ENCODE measurements around the gene RASGEF1B. TPM values are rescaled to one million over a fixed set of nuclear protein-coding genes. Genes with fewer than 3 reads are reported as not detected.

Gene RASGEF1B
- total RNA-seq, 2 experiments from 2014 or later, result 6.1 to 6.2 TPM

- POLR2A ChIA-PET, result no interaction called here
- TF ChIP-seq CTCF (IDR thresholded peaks at IDR 0.05), result no peak
- Mint-ChIP-seq H3K27ac (no peak overlapping the region), H3K36me3 (ENCODE audit: low read depth) (no peaks in the 10 kb centered on the region), H3K4me1 (ENCODE audit: low read depth) (peaks cover 7% of the 10 kb centered on the region), H3K4me3 (no peak overlapping the region), H3K9me3 (no peaks in the 10 kb centered on the region), H3K27me3 (no peaks in the 10 kb centered on the region)
- ATAC-seq, result no peak
- DNase-seq, result no peak
- intact Hi-C loops (cut with micrococcal nuclease), result no loop called here
- CTCF ChIA-PET, result interaction anchor here (0.8 to 1.1 kb wide), 2 partner anchors 9 to 15 kb away, joined by 3 read pairs; no protein-coding TSS in a partner anchor
These were observed 53.1 kb downstream of the RASGEF1B start for GRCh38 chr4:81418572-81418971.

DNA sequence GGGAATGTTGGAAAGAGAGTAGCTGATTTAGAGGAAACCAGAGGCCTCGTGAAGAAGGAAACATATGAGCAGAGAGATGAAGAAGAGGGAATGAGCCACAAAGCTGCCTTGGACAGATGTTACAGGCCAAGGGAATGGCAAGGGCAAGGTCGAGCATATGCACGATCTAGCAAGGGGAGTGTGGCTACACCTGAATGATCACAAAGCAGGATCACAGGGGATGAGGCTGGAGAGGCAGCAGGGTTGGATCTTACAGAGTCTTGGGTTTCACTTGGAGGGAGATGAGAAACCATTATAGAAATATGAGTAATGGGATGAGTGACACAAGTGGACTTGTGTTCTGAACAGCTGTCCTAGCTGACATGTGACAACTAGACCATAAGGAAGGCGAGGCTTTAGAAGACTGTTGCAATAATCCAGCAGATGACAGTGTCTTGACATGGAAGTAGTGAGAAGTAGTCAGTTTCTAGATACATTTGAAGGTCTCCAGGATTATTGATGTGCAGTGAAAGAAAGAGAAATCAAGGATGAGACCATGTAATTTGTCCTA lies 58.7 kb downstream of the RASGEF1B start:
- TF ChIP-seq CTCF (IDR thresholded peaks at IDR 0.05), result no peak
- Mint-ChIP-seq H3K9me3 (no peaks in the 10 kb centered on the region), H3K4me1 (ENCODE audit: low read depth) (no peaks in the 10 kb centered on the region), H3K36me3 (ENCODE audit: low read depth) (no peaks in the 10 kb centered on the region), H3K4me3 (no peak overlapping the region), H3K27me3 (no peaks in the 10 kb centered on the region), H3K27ac (no peak overlapping the region)
- DNase-seq, result no peak
- ChIA-PET POLR2A (interaction anchor here (0.6 kb wide), 1 partner anchor 319 kb away, joined by 3 read pairs; no protein-coding TSS in a partner anchor), CTCF (no interaction called here)
- intact Hi-C loops (cut with micrococcal nuclease), result no loop called here
- ATAC-seq, result no peak

GRCh38 chr4:81410680-81411079 lies 61.0 kb downstream of the RASGEF1B start:
- CTCF ChIA-PET, result no interaction called here
- no peak overlapping the region for H3K4me3 Mint-ChIP-seq
- H3K9me3 Mint-ChIP-seq, result no peaks in the 10 kb centered on the region
- H3K4me1 Mint-ChIP-seq (ENCODE audit: low read depth), result peaks cover 1% of the 10 kb centered on the region
- DNase-seq (no peak), ATAC-seq (no peak)
- no peak for TF ChIP-seq CTCF (IDR thresholded peaks at IDR 0.05)
- H3K27ac Mint-ChIP-seq, result no peak overlapping the region
- no peaks in the 10 kb centered on the region for H3K36me3 Mint-ChIP-seq (ENCODE audit: low read depth)
- POLR2A ChIA-PET, result no interaction called here
- intact Hi-C loops (cut with micrococcal nuclease), result no loop called here
- H3K27me3 Mint-ChIP-seq, result no peaks in the 10 kb centered on the region

GRCh38 chr4:81409836-81410235 lies 61.9 kb downstream of the RASGEF1B start:
- H3K9me3 Mint-ChIP-seq, result no peaks in the 10 kb centered on the region
- no peak for TF ChIP-seq CTCF (IDR thresholded peaks at IDR 0.05)
- no peak overlapping the region for H3K4me3 Mint-ChIP-seq
- no peak overlapping the region for H3K27ac Mint-ChIP-seq
- DNase-seq (no peak), ATAC-seq (no peak)
- no peaks in the 10 kb centered on the region for H3K27me3 Mint-ChIP-seq
- peaks cover 3% of the 10 kb centered on the region for H3K4me1 Mint-ChIP-seq (ENCODE audit: low read depth)
- H3K36me3 Mint-ChIP-seq (ENCODE audit: low read depth), result no peaks in the 10 kb centered on the region
- ChIA-PET CTCF (no interaction called here), POLR2A (no interaction called here)
- intact Hi-C loops (cut with micrococcal nuclease), result loop anchor here (5.0 kb wide), 3 partner anchors 52 to 792 kb away; no protein-coding TSS in a partner anchor

GRCh38 chr4:81408341-81408740 lies 63.4 kb downstream of the RASGEF1B start:
- ChIA-PET CTCF (no interaction called here), POLR2A (no interaction called here)
- no peaks in the 10 kb centered on the region for H3K36me3 Mint-ChIP-seq (ENCODE audit: low read depth)

More at GRCh38 chr4:81408341-81408740, 63.4 kb downstream of the RASGEF1B start:
- Mint-ChIP-seq H3K4me1 (ENCODE audit: low read depth) (peaks cover 3% of the 10 kb centered on the region), H3K9me3 (no peaks in the 10 kb centered on the region), H3K27me3 (no peaks in the 10 kb centered on the region), H3K4me3 (no peak overlapping the region), H3K27ac (no peak overlapping the region)
- no peak for TF ChIP-seq CTCF (IDR thresholded peaks at IDR 0.05)
- DNase-seq (no peak), ATAC-seq (no peak)
- intact Hi-C loops (cut with micrococcal nuclease), result loop anchor here (5.0 kb wide), 3 partner anchors 54 to 794 kb away; no protein-coding TSS in a partner anchor

Data from activated CD8-positive, alpha-beta T cell treated with anti-CD3 and anti-CD28 coated beads for 36 hours (primary cell).